NCI-H1048 (cell line): ENCODE results near the gene TM6SF1.

ENCODE experiments used
- DNase-seq: peaks from one replicate; lab custom pipeline; 2025; lab: John Stamatoyannopoulos, UW

The TM6SF1 gene

DNA sequence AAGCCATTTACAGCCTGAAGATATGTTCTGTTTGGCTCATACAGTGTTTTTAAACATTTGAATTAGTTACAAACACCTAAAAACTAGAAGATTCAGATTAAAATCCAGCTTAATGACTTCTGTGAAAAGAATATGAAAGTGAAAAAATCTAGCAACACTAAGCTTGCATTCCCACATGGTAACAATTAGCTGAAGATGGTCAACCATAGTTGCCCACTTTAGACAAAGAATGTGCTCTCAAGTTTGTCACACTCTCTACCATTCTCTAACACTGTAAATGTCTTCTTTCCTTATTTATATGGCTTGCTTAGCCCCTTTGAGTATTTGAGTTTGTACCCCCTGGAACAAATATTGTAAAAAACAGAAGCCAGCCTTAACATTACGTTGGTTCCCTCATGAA lies 67.4 kb downstream of the TM6SF1 start:
- no peak for DNase-seq

DNA sequence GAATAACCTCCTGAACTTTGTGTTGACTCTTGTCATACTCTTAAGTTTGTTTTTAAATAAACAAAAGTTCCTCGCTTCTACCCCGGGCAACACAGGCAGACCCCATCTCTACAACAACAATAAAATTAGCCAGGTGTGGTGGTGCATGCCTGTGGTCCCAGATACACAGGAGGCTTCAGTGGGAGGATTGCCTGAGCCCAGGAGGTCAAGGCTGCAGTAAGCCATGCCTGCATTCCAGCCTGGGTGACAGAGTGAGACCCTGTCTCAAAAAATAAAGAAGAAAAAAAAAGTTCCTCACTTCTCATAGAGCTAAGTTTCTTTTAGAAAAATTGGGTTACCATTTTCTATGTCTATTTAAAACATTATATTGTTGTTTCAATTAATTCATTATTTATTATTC lies 70.9 kb downstream of the TM6SF1 start:
- no peak for DNase-seq

DNA sequence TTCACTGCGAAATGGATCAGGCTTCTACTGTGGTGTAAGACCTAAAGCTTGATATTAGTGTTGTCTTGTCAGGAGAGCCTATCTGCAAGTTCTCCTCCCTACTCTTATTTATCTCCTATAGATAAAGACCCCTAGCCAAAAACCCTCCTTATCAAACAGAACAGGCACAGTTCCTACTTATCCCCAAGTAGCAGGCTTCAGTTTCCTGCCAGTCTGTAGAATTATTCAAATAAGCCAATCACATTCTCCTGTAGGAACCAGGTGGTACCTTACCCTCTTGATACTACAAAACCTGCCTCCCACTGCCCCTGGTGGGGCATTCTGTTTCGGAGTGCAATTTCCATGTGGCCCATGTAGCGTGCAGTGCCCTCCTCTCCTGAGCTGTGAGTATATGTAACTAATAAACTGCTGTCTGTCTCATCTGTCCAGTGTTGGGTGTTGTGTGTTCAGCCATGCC lies 71.5 kb downstream of the TM6SF1 start:
- DNase-seq, result no peak

DNA sequence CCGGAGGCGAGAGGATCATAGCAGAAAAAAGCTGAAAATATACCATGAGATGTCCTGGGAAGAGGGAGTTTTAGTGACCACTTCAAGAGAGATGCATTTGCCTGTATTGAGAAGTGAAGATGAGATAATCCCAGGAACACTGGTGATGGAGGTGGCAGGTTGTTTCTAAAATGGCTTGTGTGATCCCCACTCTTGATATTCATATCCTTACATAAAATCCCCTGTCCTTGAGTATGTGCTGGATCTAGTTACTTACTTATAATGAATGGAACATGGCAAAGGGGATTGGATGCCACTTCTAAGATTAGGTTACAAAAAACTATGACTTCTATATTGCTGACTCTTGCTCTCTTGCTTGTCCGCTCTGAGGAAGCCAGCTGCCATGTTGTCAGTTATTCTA lies 78.1 kb downstream of the TM6SF1 start:
- no peak for DNase-seq
